Lung (tissue), 12 donors: Measurements from ENCODE around the gene MUC5B. TPM values are rescaled to one million over a fixed set of nuclear protein-coding genes. Genes with fewer than 3 reads are reported as not detected.

Source experiments
- ATAC-seq: fragments of 200-7000 bp; cut with Tn5 transposase; one replicate; pipeline ENCODE4 v1.9.1; 2020; ENCODE audit warnings: moderate number of reproducible peaks; ENCODE audit not compliant: insufficient read depth, low FRiP score
- DNase-seq, 3 donors: peaks; one replicate each; pipeline ENCODE4 v3.0.0-alpha.2; 2013 to 2017
- H3K27ac ChIP-seq, 2 donors: one replicate each; pipeline ENCODE4 v1.5.1; 2013; ENCODE audit warnings: mild to moderate bottlenecking in 2 of 2, moderate library complexity in 2 of 2, control low read depth in 1 of 2, inconsistent platforms in 1 of 2, low read depth in 1 of 2, low read length in 1 of 2
- H3K27me3 ChIP-seq, 3 donors: one replicate each; pipeline ENCODE4 v1.5.1; 2013; ENCODE audit warnings: low read length in 2 of 3; ENCODE audit not compliant: control insufficient read depth in 3 of 3, insufficient read depth in 3 of 3
- H3K36me3 ChIP-seq, 4 donors: one replicate each; pipeline ENCODE4 v1.5.1; 2013; ENCODE audit warnings: low read length in 4 of 4, mild to moderate bottlenecking in 1 of 4, moderate library complexity in 1 of 4; ENCODE audit not compliant: control insufficient read depth in 4 of 4, insufficient read depth in 4 of 4
- H3K4me1 ChIP-seq, 5 donors: one replicate each; pipeline ENCODE4 v1.5.1; 2013; ENCODE audit warnings: low read length in 5 of 5, mild to moderate bottlenecking in 2 of 5, moderate library complexity in 1 of 5; ENCODE audit not compliant: control insufficient read depth in 5 of 5, insufficient read depth in 5 of 5
- H3K4me3 ChIP-seq: one replicate; pipeline ENCODE4 v1.5.1; 2013; ENCODE audit warnings: mild to moderate bottlenecking, control low read depth, moderate library complexity
- H3K9ac ChIP-seq, 2 donors: one replicate each; pipeline ENCODE4 v1.5.1; 2013; ENCODE audit warnings: low read length in 2 of 2, control low read depth in 1 of 2; ENCODE audit not compliant: insufficient read depth in 1 of 2
- H3K9me3 ChIP-seq, 4 donors: one replicate each; pipeline ENCODE4 v1.5.1; 2013; ENCODE audit warnings: low read length in 3 of 4, mild to moderate bottlenecking in 1 of 4, moderate library complexity in 1 of 4; ENCODE audit not compliant: control insufficient read depth in 4 of 4, insufficient read depth in 3 of 4
- WGBS, 2 donors: extraction: QIAGEN DNeasy Blood & Tissue Kit; methylation state at CpG; one replicate each; pipeline ENCODE4 v1.1.7; 2013; 5-methylcytosine and 5-hydroxymethylcytosine counted together
- polyA plus RNA-seq, 2 donors: library from polyadenylated mRNA; stranded (reverse); fragments of 200-250 nt; gene quantifications; one replicate each; pipeline ENCODE4 v1.2.1, GENCODE V29; 2013
- total RNA-seq, 2 donors: library from RNA; depleted of rRNA in 1 of 2; stranded (reverse); fragments of >200 nt in 1 of 2; gene quantifications; one replicate each; pipeline ENCODE4 v1.2.1, GENCODE V29; 2014 to 2021
- TF ChIP-seq, protein P1 (sequence below): IDR thresholded peaks from 2 replicates; pipeline ENCODE4 v1.5.1; 2012; ENCODE audit warnings: mild to moderate bottlenecking; ENCODE audit errors: control extremely low read depth, extremely low read depth
- donor health status: control.
- donor health status: control.
- donor health status: Bipolar disorder and iron deficiency.
- donor health status: healthy.
- donor health status: DM: yes; HTN: yes; CAD: no.

Gene MUC5B
- total and polyA plus RNA-seq, 4 donors, result 5.6 to 181 (median 28.2) TPM

DNA sequence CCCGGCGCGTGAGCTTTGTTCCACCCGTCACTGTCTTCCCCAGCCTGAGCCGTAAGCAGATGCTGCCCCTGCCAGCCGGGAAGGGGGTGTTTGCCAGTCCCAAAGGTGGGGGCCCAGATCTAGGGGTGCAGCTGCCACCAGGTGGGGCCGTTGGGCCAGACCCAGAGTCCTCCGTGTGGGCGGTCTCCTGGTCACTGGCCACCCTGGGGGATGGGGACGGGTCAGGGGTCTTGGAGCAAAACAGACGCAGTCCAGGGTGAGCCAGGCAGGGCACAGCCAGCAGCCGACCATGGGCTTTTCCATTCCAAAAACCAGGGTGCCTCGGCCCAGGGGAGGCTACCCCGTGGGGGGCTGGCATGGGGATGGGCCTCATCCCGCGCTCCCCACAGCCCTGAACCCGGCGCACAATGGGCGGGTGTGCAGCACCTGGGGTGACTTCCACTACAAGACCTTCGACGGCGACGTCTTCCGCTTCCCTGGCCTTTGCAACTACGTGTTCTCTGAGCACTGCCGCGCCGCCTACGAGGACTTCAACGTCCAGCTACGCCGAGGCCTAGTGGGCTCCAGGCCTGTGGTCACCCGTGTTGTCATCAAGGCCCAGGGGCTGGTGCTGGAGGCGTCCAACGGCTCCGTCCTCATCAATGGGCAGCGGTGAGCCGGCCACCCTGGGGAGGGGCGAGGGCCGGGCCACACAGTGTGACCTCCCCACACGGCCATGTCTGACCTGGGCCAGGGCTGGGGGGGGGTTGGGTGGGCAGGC is 3.5 kb downstream of the MUC5B start:
- TF ChIP-seq, protein P1, sequence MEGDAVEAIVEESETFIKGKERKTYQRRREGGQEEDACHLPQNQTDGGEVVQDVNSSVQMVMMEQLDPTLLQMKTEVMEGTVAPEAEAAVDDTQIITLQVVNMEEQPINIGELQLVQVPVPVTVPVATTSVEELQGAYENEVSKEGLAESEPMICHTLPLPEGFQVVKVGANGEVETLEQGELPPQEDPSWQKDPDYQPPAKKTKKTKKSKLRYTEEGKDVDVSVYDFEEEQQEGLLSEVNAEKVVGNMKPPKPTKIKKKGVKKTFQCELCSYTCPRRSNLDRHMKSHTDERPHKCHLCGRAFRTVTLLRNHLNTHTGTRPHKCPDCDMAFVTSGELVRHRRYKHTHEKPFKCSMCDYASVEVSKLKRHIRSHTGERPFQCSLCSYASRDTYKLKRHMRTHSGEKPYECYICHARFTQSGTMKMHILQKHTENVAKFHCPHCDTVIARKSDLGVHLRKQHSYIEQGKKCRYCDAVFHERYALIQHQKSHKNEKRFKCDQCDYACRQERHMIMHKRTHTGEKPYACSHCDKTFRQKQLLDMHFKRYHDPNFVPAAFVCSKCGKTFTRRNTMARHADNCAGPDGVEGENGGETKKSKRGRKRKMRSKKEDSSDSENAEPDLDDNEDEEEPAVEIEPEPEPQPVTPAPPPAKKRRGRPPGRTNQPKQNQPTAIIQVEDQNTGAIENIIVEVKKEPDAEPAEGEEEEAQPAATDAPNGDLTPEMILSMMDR, result no peak
- peaks cover 0 to 2% (median 0%) of the 10 kb centered on the region in 4 donors for H3K9me3 ChIP-seq
- no peak overlapping the region for H3K27ac ChIP-seq
- 76 to 83% methylated on average over 41 of the region's 41 CpGs for WGBS, 2 donors
- H3K4me1 ChIP-seq, result peaks cover 0 to 4% (median 0%) of the 10 kb centered on the region in 5 donors
- no peaks in the 10 kb centered on the region for H3K36me3 ChIP-seq
- no peak overlapping the region for H3K9ac ChIP-seq
- peaks cover 0 to 11% (median 0%) of the 10 kb centered on the region in 3 donors for H3K27me3 ChIP-seq
- H3K4me3 ChIP-seq, result no peak overlapping the region
- DNase-seq (peak in 1 of 3 donors; percentile 11), ATAC-seq (no peak)

DNA sequence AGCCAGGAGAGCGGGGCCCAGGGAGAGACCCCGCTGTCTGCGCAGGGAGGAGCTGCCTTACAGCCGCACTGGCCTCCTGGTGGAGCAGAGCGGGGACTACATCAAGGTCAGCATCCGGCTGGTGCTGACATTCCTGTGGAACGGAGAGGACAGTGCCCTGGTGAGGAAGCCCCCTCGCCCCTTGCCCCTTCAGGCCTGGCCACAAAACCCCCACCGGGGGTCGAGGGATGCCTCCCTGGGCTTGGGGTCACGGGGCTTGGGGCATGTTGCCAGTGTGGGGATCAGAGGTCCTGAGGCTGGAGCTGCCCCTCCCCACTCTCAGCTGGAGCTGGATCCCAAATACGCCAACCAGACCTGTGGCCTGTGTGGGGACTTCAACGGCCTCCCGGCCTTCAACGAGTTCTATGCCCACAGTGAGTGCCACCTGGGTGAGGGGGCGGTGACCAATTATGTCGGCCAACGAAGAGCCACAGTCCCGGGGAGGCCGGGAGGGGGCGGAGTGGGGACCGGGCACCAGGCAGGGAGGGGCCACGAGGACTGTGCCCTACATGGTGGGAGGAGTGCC is 4.2 kb downstream of the MUC5B start:
- DNase-seq (peak in 1 of 3 donors; percentile 18), ATAC-seq (no peak)
- H3K9me3 ChIP-seq, result peaks cover 0 to 2% (median 0%) of the 10 kb centered on the region in 4 donors
- 58 to 73% methylated on average over 22 to 23 of the region's 23 CpGs for WGBS, 2 donors
- peaks cover 0 to 11% (median 0%) of the 10 kb centered on the region in 3 donors for H3K27me3 ChIP-seq
- H3K27ac ChIP-seq, result no peak overlapping the region
- H3K36me3 ChIP-seq, result no peaks in the 10 kb centered on the region
- TF ChIP-seq, protein P1, result no peak
- H3K4me3 ChIP-seq, result no peak overlapping the region
- no peak overlapping the region for H3K9ac ChIP-seq
- peaks cover 0 to 4% (median 0%) of the 10 kb centered on the region in 5 donors for H3K4me1 ChIP-seq

DNA sequence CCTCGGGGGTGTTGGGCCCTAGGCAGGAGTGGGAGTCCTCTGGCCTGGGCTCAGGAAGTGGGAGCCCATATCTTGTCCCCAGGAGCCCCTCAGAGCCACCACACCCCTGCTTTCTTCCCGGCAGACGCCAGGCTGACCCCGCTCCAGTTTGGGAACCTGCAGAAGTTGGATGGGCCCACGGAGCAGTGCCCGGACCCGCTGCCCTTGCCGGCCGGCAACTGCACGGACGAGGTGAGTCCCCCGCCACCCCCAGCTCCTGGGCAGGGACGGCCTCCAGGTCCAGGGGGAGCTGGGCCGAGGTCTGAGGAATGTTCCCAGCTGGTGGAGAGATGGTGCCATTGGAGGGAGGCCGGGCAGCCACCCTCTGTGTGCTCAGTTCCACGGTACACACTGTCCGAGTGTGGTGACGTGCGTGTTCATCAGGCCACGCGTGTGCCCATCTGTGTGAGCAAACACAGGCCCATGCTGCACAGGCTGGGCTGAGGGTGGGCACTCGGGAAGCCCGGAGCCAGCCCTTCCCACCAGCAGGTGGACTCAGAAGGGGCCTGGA is 4.8 kb downstream of the MUC5B start:
- H3K27me3 ChIP-seq, result peaks cover 0 to 11% (median 0%) of the 10 kb centered on the region in 3 donors
- TF ChIP-seq, protein P1, result no peak
- peaks cover 0 to 2% (median 0%) of the 10 kb centered on the region in 5 donors for H3K4me1 ChIP-seq
- no peak overlapping the region for H3K27ac ChIP-seq
- H3K36me3 ChIP-seq, result no peaks in the 10 kb centered on the region
- no peak overlapping the region for H3K4me3 ChIP-seq
- H3K9me3 ChIP-seq, result peaks cover 0 to 2% (median 0%) of the 10 kb centered on the region in 4 donors
- DNase-seq, result peak in 1 of 3 donors; percentile 8
- no peak overlapping the region for H3K9ac ChIP-seq
- ATAC-seq, result no peak
- WGBS, 2 donors, result 82 to 88% methylated on average over 23 of the region's 23 CpGs
